Ascending aorta (tissue), 2 donors: ENCODE results near the gene TSNAXIP1. TPM values are rescaled to one million over a fixed set of nuclear protein-coding genes. Genes with fewer than 3 reads are reported as not detected.

ENCODE experiments used
- DNase-seq, 2 donors: peaks; one replicate each; pipeline ENCODE4 v3.0.0-alpha.2; 2019; ENCODE audit warnings: low spot score in 2 of 2
- H3K27ac ChIP-seq, 2 donors: fragments of 200-600 bp; sonication (generic); one replicate each; pipeline ENCODE4 v1.5.1; 2016 to 2017; ENCODE audit warnings: mild to moderate bottlenecking in 1 of 2
- H3K27me3 ChIP-seq: fragments of 200-600 bp; sonication (generic); one replicate; pipeline ENCODE4 v1.5.1; 2017
- H3K36me3 ChIP-seq, 2 donors: fragments of 200-600 bp; sonication (generic); one replicate each; pipeline ENCODE4 v1.5.1; 2016
- H3K4me1 ChIP-seq, 2 donors: fragments of 200-600 bp; sonication (generic); one replicate each; pipeline ENCODE4 v1.5.1; 2016 to 2017; ENCODE audit warnings: mild to moderate bottlenecking in 1 of 2
- H3K4me3 ChIP-seq, 2 donors: fragments of 200-600 bp; sonication (generic); one replicate each; pipeline ENCODE4 v1.5.1; 2016 to 2017; ENCODE audit warnings: mild to moderate bottlenecking in 1 of 2
- H3K9me3 ChIP-seq, 2 donors: fragments of 200-600 bp; sonication (generic); one replicate each; pipeline ENCODE4 v1.5.1; 2016
- CTCF ChIP-seq, 3 experiments: fragments of 200-600 bp in 2 of 3; fragments of 450-650 bp in 1 of 3; sonication (generic) in 2 of 3; IDR thresholded peaks; one replicate each; pipeline ENCODE4 v1.5.1; 2016 to 2019; ENCODE audit warnings: antibody characterized with exemption in 3 of 3, mild to moderate bottlenecking in 1 of 3, moderate library complexity in 1 of 3
- intact Hi-C: fragments of 100-400 bp; cut with DNase I; formaldehyde crosslinking; loops from one replicate; pipeline ENCODE4 v1.15.1; 2023
- total RNA-seq: library from RNA; depleted of rRNA; stranded (reverse); fragments of >200 nt; gene quantifications from one replicate; pipeline ENCODE4 v1.1.0, GENCODE V29; 2016

TSNAXIP1 gene
- total RNA-seq, 1 donor from 2014 or later: 5.4 TPM

- H3K4me1 ChIP-seq: no peaks in the 10 kb centered on the region
- H3K36me3 ChIP-seq: peaks cover 3% of the 10 kb centered on the region in 2 donors
- no peaks in the 10 kb centered on the region for H3K9me3 ChIP-seq
- no peak for DNase-seq
- no peak overlapping the region for H3K4me3 ChIP-seq
- H3K27ac ChIP-seq: no peak overlapping the region
- intact Hi-C loops: no loop called here
- TF ChIP-seq CTCF (IDR thresholded peaks at IDR 0.05): no peak
- H3K27me3 ChIP-seq: no peaks in the 10 kb centered on the region
Measured at GRCh38 chr16:67761924-67762323, 44.8 kb upstream of the TSNAXIP1 start.

GRCh38 chr16:67762385-67762784 is 44.3 kb upstream of the TSNAXIP1 start:
- no peak overlapping the region for H3K4me3 ChIP-seq
- H3K9me3 ChIP-seq: no peaks in the 10 kb centered on the region
- DNase-seq: no peak
- H3K27me3 ChIP-seq: no peaks in the 10 kb centered on the region
- TF ChIP-seq CTCF (IDR thresholded peaks at IDR 0.05): no peak
- no peak overlapping the region for H3K27ac ChIP-seq
- no peaks in the 10 kb centered on the region for H3K4me1 ChIP-seq
- intact Hi-C loops: no loop called here
- H3K36me3 ChIP-seq: peaks cover 3% of the 10 kb centered on the region in 2 donors

GRCh38 chr16:67763066-67763465 is 43.6 kb upstream of the TSNAXIP1 start:
- Histone ChIP-seq H3K4me1 (no peaks in the 10 kb centered on the region), H3K36me3 (peaks cover 3% of the 10 kb centered on the region in 2 donors), H3K27ac (no peak overlapping the region), H3K4me3 (no peak overlapping the region), H3K27me3 (no peaks in the 10 kb centered on the region), H3K9me3 (no peaks in the 10 kb centered on the region)
- intact Hi-C loops: no loop called here
- no peak for DNase-seq
- no peak for TF ChIP-seq CTCF (IDR thresholded peaks at IDR 0.05)

GRCh38 chr16:67764158-67764667 is 42.5 kb upstream of the TSNAXIP1 start:
- Histone ChIP-seq H3K36me3 (peaks cover 2% of the 10 kb centered on the region in 2 donors), H3K9me3 (no peaks in the 10 kb centered on the region), H3K27ac (no peak overlapping the region), H3K4me3 (no peak overlapping the region), H3K4me1 (no peaks in the 10 kb centered on the region), H3K27me3 (no peaks in the 10 kb centered on the region)
- intact Hi-C loops: no loop called here
- DNase-seq: no peak
- TF ChIP-seq CTCF (IDR thresholded peaks at IDR 0.05): no peak

- Histone ChIP-seq H3K4me3 (no peak overlapping the region), H3K9me3 (no peaks in the 10 kb centered on the region), H3K27ac (no peak overlapping the region), H3K27me3 (no peaks in the 10 kb centered on the region), H3K36me3 (peaks cover 0 to 13% of the 10 kb centered on the region in 2 donors), H3K4me1 (no peaks in the 10 kb centered on the region)
- intact Hi-C loops: no loop called here
- DNase-seq: no peak
- TF ChIP-seq CTCF (IDR thresholded peaks at IDR 0.05): no peak
Measured at GRCh38 chr16:67766291-67766690, 40.4 kb upstream of the TSNAXIP1 start.

GRCh38 chr16:67767953-67768352 is 38.7 kb upstream of the TSNAXIP1 start:
- Histone ChIP-seq H3K36me3 (peaks cover 0 to 13% of the 10 kb centered on the region in 2 donors), H3K4me3 (no peak overlapping the region), H3K27me3 (no peaks in the 10 kb centered on the region), H3K9me3 (no peaks in the 10 kb centered on the region), H3K4me1 (no peaks in the 10 kb centered on the region), H3K27ac (no peak overlapping the region)
- DNase-seq: no peak
- intact Hi-C loops: no loop called here
- no peak for TF ChIP-seq CTCF (IDR thresholded peaks at IDR 0.05)
